SU-DHL-6 (cell line): ENCODE measurements around the gene PHPT1.

Experiments
- CTCF ChIP-seq: fragments of 200-600 bp; sonication (generic); IDR thresholded peaks from one replicate; pipeline ENCODE4 v1.5.1; 2017; ENCODE audit warnings: antibody characterized with exemption, mild to moderate bottlenecking, low read length, moderate library complexity; ENCODE audit not compliant: insufficient read depth, poor library complexity, severe bottlenecking
- EZH2phosphoT487 ChIP-seq: fragments of 200-600 bp; sonication (generic), shearing (Covaris generic); conservative IDR thresholded peaks from 2 replicates; pipeline ENCODE4 v1.6.1; 2018; ENCODE audit warnings: mild to moderate bottlenecking, antibody characterized with exemption, low read length, moderate library complexity, mixed read lengths

- TF ChIP-seq CTCF (no peak), EZH2phosphoT487 (no peak)
Observed at GRCh38 chr9:136840140-136840876, 8.9 kb upstream of the PHPT1 start.
